Subcutaneous adipose tissue (tissue), 4 donors: ENCODE measurements around the gene STEAP4. TPM values are rescaled to one million over a fixed set of nuclear protein-coding genes. Genes with fewer than 3 reads are reported as not detected.

Experiments
- total RNA-seq, 4 donors: library from RNA; depleted of rRNA; stranded (reverse); fragments of >200 nt; gene quantifications; one replicate each; pipeline ENCODE4 v1.1.0, GENCODE V29; 2016
- TF ChIP-seq, protein P1 (sequence below): fragments of 450-650 bp; IDR thresholded peaks from one replicate; pipeline ENCODE4 v1.5.1; 2016; ENCODE audit warnings: low read depth, mild to moderate bottlenecking, control low read depth, antibody characterized with exemption, moderate library complexity

STEAP4 gene
- total RNA-seq, 4 donors from 2014 or later, result 39.8 to 144 (median 89.0) TPM

DNA sequence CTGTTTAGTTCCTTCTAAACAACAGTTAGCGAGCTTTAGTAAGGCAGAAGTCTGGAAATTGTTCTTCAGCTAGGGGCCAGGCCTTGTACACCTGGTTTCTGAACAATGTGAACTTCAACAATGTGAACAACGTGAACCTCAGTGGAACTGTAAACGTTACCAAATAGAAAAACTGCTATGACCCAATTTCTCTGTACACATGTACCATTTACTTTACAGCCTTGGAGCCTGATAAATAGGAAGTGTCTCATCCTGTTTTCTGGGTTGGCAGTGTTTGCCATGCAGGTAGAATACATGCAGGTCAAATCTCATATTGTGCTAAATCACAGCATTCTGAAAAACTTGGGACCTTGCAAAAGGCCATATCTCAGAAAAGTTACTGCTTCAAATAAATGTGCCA lies 1.6 kb downstream of the STEAP4 start:
- TF ChIP-seq, protein P1, sequence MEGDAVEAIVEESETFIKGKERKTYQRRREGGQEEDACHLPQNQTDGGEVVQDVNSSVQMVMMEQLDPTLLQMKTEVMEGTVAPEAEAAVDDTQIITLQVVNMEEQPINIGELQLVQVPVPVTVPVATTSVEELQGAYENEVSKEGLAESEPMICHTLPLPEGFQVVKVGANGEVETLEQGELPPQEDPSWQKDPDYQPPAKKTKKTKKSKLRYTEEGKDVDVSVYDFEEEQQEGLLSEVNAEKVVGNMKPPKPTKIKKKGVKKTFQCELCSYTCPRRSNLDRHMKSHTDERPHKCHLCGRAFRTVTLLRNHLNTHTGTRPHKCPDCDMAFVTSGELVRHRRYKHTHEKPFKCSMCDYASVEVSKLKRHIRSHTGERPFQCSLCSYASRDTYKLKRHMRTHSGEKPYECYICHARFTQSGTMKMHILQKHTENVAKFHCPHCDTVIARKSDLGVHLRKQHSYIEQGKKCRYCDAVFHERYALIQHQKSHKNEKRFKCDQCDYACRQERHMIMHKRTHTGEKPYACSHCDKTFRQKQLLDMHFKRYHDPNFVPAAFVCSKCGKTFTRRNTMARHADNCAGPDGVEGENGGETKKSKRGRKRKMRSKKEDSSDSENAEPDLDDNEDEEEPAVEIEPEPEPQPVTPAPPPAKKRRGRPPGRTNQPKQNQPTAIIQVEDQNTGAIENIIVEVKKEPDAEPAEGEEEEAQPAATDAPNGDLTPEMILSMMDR, result no peak

DNA sequence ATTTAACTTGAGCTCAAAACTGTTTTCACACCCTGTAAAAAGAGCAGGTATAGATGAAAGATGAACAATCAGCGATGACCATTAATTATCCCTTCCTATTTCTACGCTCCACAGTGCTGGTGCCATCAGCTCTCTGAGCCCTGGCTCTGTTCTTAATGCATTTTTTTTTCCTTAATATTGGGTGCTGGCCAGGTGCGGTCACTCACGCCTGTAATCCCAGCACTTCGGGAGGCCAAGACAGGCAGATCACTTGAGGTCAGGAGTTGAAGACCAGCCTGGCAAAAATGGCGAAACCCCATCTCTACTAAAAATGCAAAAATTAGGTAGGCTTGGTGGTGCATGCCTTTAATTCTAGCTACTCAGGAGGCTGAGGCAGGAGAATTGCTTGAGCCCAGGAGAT lies 4.2 kb downstream of the STEAP4 start:
- TF ChIP-seq, protein P1, result no peak

DNA sequence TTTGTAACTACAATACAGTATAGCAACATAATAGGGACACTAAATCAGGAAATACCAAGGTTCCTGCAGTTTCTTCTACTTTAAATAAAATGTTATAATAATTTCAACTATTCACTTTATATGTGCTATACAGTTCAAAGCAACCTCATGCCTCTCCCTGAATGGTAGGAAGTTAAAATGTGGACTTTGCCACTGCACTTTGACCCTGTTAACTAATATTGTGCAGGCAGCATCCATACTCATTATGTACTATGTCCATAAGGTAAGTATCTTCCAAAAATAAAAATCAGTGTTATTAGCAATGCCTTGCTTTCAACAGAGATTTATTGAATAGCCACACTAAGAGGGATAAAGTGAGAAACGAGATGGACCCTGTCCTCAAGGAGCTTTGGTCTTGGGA lies 4.8 kb downstream of the STEAP4 start:
- TF ChIP-seq, protein P1, result no peak

DNA sequence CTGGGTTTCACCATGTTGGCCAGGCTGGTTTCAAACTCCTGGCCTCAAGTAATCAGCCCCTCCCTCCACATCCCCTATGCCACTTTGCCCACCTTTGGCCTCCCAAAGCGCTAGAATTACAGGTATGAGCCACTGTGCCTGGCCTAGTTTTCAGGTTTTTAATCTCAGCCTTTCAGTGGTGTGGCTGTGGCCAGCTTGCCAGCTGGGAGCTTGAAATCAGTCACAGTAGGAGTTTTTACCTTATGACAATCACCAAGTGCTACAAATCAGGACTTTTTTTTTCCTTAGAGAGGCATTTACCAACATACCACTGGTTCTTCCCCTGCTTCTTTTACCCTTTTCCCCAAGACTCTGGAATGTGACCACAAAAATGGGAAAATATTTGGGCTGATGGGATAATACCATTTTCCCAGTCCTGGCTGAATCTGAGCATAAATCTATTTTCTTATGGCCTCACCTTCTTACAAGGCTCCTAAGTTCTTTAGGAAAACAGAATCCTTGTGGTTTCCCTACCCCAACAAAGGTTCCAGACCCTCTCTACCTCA lies 6.2 kb downstream of the STEAP4 start:
- TF ChIP-seq, protein P1, result no peak

DNA sequence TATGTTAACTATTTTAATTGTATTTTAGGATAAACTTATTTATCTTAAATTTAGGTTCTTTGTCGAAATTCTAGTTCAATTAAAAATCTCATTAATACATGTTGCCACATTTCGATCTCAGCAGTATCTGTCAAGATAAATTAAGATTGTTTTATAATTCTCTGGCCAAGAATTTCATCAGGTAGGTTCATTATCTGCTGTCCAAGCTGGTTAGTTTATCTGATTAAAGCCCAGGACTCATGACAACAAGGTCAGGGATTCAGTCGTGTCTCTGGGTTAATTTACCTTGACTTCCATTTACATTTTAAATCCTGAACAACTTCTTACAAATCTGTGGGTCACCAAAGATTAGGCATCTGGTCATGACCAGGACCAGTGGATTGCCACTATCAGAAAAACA lies 7.6 kb downstream of the STEAP4 start:
- TF ChIP-seq, protein P1, result no peak

DNA sequence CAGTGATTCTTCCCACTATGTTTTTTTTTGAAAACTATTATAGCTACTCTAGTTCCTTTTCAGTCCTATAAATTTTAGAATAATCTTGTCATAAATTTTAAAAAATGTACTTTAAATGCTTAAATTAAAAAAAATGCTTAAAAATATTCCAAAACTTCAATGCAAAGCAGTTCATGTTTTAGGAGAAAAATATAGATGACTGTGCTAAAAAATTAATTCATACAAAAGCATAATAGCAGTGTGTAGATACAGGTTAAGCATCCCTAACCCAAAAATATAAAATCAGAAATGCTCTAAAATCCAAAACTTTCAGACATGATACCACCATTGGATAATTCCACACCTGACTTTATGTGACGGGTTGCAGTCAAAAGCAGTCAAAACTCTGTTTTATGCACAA lies 12.8 kb downstream of the STEAP4 start:
- TF ChIP-seq, protein P1, result no peak

DNA sequence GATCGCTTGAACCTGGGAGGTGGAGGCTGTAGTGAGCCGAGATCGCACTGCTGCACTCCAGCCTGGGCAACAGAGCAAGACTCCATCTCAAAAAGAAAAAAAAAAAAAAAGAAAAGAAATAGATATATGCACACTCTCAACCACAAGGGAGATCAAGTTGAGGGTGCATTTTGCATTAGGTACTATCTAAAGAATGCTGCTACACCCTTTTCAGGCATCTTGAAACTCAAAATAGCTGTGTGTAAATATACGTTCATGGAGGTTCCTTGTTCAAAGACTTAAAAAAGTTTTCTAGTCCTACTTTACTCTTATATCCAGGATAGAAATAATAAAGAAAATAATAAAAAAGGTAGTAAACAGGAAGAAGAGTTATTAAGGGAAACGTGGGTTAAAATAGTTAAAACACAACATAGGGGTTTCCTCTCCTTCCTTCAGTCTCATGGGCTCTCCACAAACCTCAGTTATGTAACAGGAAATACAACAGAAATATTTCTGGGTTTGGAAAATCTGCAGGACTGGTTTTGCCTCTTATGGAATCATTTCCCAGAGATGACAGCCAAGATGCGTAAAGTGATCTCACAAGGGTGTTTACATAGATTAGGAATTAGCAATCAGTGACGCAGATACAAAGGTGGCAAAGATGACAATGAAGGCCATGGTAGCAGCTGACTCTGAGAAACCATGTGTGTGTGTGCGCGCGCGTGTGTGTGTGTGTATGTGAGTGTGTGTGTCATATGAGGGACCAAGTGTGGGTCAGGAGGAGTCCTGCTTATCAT lies 15.1 kb downstream of the STEAP4 start:
- TF ChIP-seq, protein P1, result no peak
